Common myeloid progenitor, CD34-positive (primary cell): ENCODE results near the gene MILR1.
"Not testable (repeated sequence)": the region's sequence is repeated elsewhere in the genome, so short reads cannot be mapped to it uniquely, and the experiment has no call there.

Source experiments
- CTCF ChIA-PET: fragments of 350-600 bp; sonication (Branson Sonifier 250); formaldehyde crosslinking; loops from one replicate; lab custom pipeline; 2021; ENCODE audit warnings: antibody characterized with exemption; lab: Charles Lee
- POLR2A ChIA-PET: fragments of 350-600 bp; sonication (Branson Sonifier 250); formaldehyde crosslinking; loops from one replicate; lab custom pipeline; 2021; ENCODE audit warnings: antibody characterized with exemption; lab: Charles Lee
- DNase-seq, 3 donors: peaks; one replicate each; pipeline versions ENCODE4 v3.0.0 to v3.0.0-alpha.2; 2013
- H3K27ac ChIP-seq, 2 experiments: 1 replicate in 1 of 2; 2 replicates in 1 of 2; pipeline ENCODE4 v1.7.0; 2013; ENCODE audit warnings: inconsistent platforms in 2 of 2, low read length in 2 of 2, mild to moderate bottlenecking in 2 of 2, low read depth in 1 of 2, moderate library complexity in 1 of 2; ENCODE audit not compliant: severe bottlenecking in 2 of 2, insufficient read depth in 1 of 2, poor library complexity in 1 of 2
- H3K27me3 ChIP-seq, 5 experiments: replicated peaks in 2 of 5; 1 replicate in 3 of 5; 2 replicates in 2 of 5; pipeline versions ENCODE4 v1.6.1 to v1.7.0; 2013; ENCODE audit warnings: low read length in 4 of 5, mild to moderate bottlenecking in 2 of 5, moderate library complexity in 2 of 5, inconsistent platforms in 1 of 5; ENCODE audit not compliant: insufficient read depth in 5 of 5, control insufficient read depth in 4 of 5
- H3K36me3 ChIP-seq, 4 experiments: 1 replicate in 2 of 4; 2 replicates in 2 of 4; pipeline versions ENCODE4 v1.6.1 to v1.7.0; 2013; ENCODE audit warnings: low read length in 3 of 4, control low read depth in 1 of 4, mild to moderate bottlenecking in 1 of 4; ENCODE audit not compliant: control insufficient read depth in 4 of 4, insufficient read depth in 4 of 4
- H3K4me1 ChIP-seq, 4 experiments: 1 replicate in 3 of 4; 2 replicates in 1 of 4; pipeline versions ENCODE4 v1.6.1 to v1.7.1; 2013; ENCODE audit warnings: low read length in 3 of 4, mild to moderate bottlenecking in 3 of 4, control low read depth in 1 of 4, inconsistent platforms in 1 of 4, moderate library complexity in 1 of 4; ENCODE audit not compliant: control insufficient read depth in 4 of 4, insufficient read depth in 4 of 4; ENCODE audit errors: control extremely low read depth in 1 of 4
- H3K4me3 ChIP-seq, 7 experiments: 1 replicate in 4 of 7; 2 replicates in 3 of 7; pipeline versions ENCODE4 v1.5.1 to v1.7.0; 2013; ENCODE audit warnings: mild to moderate bottlenecking in 7 of 7, low read length in 6 of 7, moderate library complexity in 6 of 7, inconsistent platforms in 2 of 7, low read depth in 2 of 7, control low read depth in 1 of 7; ENCODE audit not compliant: insufficient read depth in 4 of 7, control insufficient read depth in 1 of 7; ENCODE audit errors: extremely low read depth in 1 of 7
- H3K9me3 ChIP-seq, 5 experiments: 1 replicate in 4 of 5; 2 replicates in 1 of 5; pipeline versions ENCODE4 v1.6.1 to v1.7.1; 2013; ENCODE audit warnings: low read length in 4 of 5, mild to moderate bottlenecking in 2 of 5, inconsistent platforms in 1 of 5, low read depth in 1 of 5, moderate library complexity in 1 of 5; ENCODE audit not compliant: control insufficient read depth in 4 of 5, insufficient read depth in 2 of 5; ENCODE audit errors: control extremely low read depth in 1 of 5
- WGBS: methylation state at CpG from one replicate; pipeline ENCODE4 v1.1.5; 2013; ENCODE audit not compliant: insufficient coverage; 5-methylcytosine and 5-hydroxymethylcytosine counted together

MILR1 gene

GRCh38 chr17:64466834-64467233 lies 17.9 kb downstream of the MILR1 start:
- DNase-seq, H3K4me3 ChIP-seq, H3K27me3 ChIP-seq, H3K9me3 ChIP-seq, H3K27ac ChIP-seq, H3K4me1 ChIP-seq: not testable (repeated sequence)
- 100% methylated on average over 1 of the region's 1 CpG for WGBS
- ChIA-PET CTCF (interaction anchor here (0.6 kb wide), 1 partner anchor 549 kb away, joined by 3 read pairs; no protein-coding TSS in a partner anchor), POLR2A (interaction anchor here (0.6 to 1.2 kb wide), 2 partner anchors 24 to 78 kb away, joined by 3 to 4 read pairs; no protein-coding TSS in a partner anchor)
- H3K36me3 ChIP-seq, result peaks cover 0 to 24% (median under 1%) of the 10 kb centered on the region in 4 experiments

DNA sequence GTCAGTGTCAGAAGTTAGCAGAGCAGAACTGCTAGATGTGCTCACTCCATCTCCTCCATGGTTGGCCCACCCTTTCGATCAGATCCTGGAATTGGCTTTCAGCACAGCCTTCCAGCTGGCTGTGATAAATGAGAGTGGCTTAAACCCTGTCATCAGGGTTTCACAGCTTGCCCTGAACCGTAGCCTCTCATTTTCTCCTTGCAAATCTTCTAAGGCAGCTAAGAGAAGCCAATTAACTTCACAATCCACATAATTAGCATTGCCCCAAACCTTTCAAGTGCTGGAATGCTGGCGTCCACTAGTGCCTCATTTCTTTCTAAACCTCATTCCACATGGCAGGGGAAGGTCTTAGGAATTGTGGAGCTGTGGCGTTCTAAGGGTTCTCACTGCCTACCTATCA lies 21.7 kb downstream of the MILR1 start:
- Histone ChIP-seq H3K4me3 (no peak overlapping the region), H3K27ac (no peak overlapping the region), H3K36me3 (peaks cover 0 to 27% (median under 1%) of the 10 kb centered on the region in 4 experiments), H3K4me1 (no peaks in the 10 kb centered on the region), H3K27me3 (no peaks in the 10 kb centered on the region), H3K9me3 (no peaks in the 10 kb centered on the region)
- ChIA-PET POLR2A (no interaction called here), CTCF (interaction anchor here (1.0 to 2.7 kb wide), 3 partner anchors 15 to 49 kb away, joined by 3 to 5 read pairs (median 3); no protein-coding TSS in a partner anchor)
- 90% methylated on average over 2 of the region's 4 CpGs for WGBS
- no peak for DNase-seq

GRCh38 chr17:64471440-64471839 lies 22.5 kb downstream of the MILR1 start:
- Histone ChIP-seq H3K27me3 (no peaks in the 10 kb centered on the region), H3K4me1 (no peaks in the 10 kb centered on the region), H3K9me3 (no peaks in the 10 kb centered on the region), H3K27ac (no peak overlapping the region), H3K4me3 (no peak overlapping the region), H3K36me3 (peaks cover 0 to 25% (median 0%) of the 10 kb centered on the region in 4 experiments)
- DNase-seq, result no peak
- ChIA-PET POLR2A (no interaction called here), CTCF (interaction anchor here (2.7 kb wide), 1 partner anchor 16 kb away, joined by 5 read pairs; no protein-coding TSS in a partner anchor)
- 100% methylated on average over 1 of the region's 3 CpGs for WGBS

DNA sequence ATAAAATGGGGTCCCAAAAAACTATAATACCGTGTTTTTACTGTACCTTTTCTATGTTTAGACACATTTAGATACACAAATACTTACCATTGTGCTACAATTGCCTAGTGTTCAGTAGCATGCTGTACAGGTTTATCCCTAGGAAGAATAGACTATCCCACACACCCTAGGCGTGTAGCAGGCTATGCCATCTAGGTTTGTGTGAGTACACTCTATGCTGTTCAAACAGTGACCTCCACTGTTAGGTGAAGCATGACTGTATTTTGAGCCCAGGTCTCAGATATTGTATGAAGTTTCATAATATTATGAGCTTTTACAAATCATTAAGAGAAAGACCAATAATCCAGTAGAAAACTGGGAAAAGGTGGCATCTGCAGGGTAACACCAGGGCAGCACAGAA lies 23.6 kb downstream of the MILR1 start:
- Histone ChIP-seq H3K27me3 (no peaks in the 10 kb centered on the region), H3K4me1 (no peaks in the 10 kb centered on the region), H3K27ac (no peak overlapping the region), H3K9me3 (no peaks in the 10 kb centered on the region), H3K4me3 (no peak overlapping the region), H3K36me3 (peaks cover 0 to 27% (median 3%) of the 10 kb centered on the region in 4 experiments)
- WGBS, result 100% methylated on average over 1 of the region's 2 CpGs
- ChIA-PET POLR2A (no interaction called here), CTCF (interaction anchor here (0.7 kb wide), 1 partner anchor 18 kb away, joined by 3 read pairs; no protein-coding TSS in a partner anchor)
- no peak for DNase-seq

DNA sequence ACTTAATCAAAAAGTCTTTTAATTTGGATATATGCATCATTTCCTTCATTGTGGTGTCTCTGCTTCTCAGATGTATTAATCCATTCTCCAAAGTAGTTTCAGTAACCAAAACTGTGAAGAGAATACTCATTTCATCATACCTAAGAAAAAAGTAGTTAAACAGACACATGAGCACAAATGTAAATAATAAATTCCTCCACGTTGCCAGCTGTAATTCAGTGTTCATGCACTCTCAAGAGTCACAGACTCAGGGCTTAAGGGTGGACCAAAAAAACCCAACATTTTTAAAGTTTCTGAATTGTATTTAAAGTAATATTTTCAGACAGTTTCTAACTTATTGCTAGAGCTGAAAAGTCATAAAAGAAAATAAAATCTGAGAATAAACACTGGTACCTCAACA lies 28.9 kb downstream of the MILR1 start:
- ChIA-PET CTCF (interaction anchor here (1.2 to 2.5 kb wide), 5 partner anchors 14 to 59 kb away, joined by 3 to 14 read pairs (median 6); no protein-coding TSS in a partner anchor), POLR2A (interaction anchor here (0.6 kb wide), 1 partner anchor 59 kb away, joined by 4 read pairs; no protein-coding TSS in a partner anchor)
- no peak for DNase-seq

DNA sequence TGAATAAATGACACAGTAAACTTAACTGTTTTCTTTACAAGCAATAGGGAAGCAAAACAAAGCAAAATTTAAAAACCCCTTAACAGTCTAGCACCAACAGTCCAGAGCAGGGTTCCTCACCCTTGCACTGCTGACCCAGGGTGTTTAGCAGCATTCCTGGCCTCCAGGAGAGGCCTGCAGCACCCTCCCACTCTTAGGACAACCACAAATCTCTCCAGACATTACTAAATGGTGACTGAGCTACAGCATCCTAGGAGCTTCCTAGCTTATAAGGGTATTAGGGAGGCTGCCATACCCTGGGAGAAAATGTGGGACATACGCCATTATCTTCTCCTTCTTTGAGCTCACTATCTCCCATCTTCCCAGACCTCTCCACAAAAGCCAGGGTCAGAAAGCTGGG lies 32.0 kb downstream of the MILR1 start:
- H3K9me3 ChIP-seq, result no peaks in the 10 kb centered on the region
- H3K4me1 ChIP-seq, result no peaks in the 10 kb centered on the region
- H3K4me3 ChIP-seq, result no peak overlapping the region
- H3K27ac ChIP-seq, result no peak overlapping the region
- H3K36me3 ChIP-seq, result peaks cover 15 to 63% (median 40%) of the 10 kb centered on the region in 4 experiments
- CTCF ChIA-PET, result interaction anchor here (1.1 to 6.8 kb wide), 2 partner anchors 52 to 60 kb away, joined by 4 to 47 read pairs; no protein-coding TSS in a partner anchor
- 90% methylated on average over 1 of the region's 1 CpG for WGBS
- DNase-seq, result no peak
- POLR2A ChIA-PET, result interaction anchor here (1.5 kb wide), 1 partner anchor 39 kb away, joined by 3 read pairs; no protein-coding TSS in a partner anchor
- no peaks in the 10 kb centered on the region for H3K27me3 ChIP-seq

More for the DNA sequence above, 28.9 kb downstream of the MILR1 start:
- Histone ChIP-seq H3K27me3 (no peaks in the 10 kb centered on the region), H3K9me3 (no peaks in the 10 kb centered on the region), H3K27ac (no peak overlapping the region), H3K4me1 (no peaks in the 10 kb centered on the region), H3K4me3 (no peak overlapping the region), H3K36me3 (peaks cover 7 to 35% (median 20%) of the 10 kb centered on the region in 4 experiments)
- WGBS, result no CpG with 5 or more reads among the region's 1 CpG

GRCh38 chr17:64484380-64484779 lies 35.5 kb downstream of the MILR1 start:
- ChIA-PET POLR2A (interaction anchor here (0.5 kb wide), 1 partner anchor 48 kb away, joined by 3 read pairs; no protein-coding TSS in a partner anchor), CTCF (interaction anchor here (0.8 to 6.8 kb wide), 5 partner anchors 10 to 165 kb away, joined by 3 to 47 read pairs (median 3); no protein-coding TSS in a partner anchor)
- WGBS, result 100% methylated on average over 1 of the region's 3 CpGs
- H3K4me1 ChIP-seq, result no peaks in the 10 kb centered on the region
- H3K4me3 ChIP-seq, result no peak overlapping the region
- H3K27me3 ChIP-seq, result no peaks in the 10 kb centered on the region
- DNase-seq, result no peak
- no peak overlapping the region for H3K27ac ChIP-seq
- peaks cover 21 to 71% (median 51%) of the 10 kb centered on the region in 4 experiments for H3K36me3 ChIP-seq
- H3K9me3 ChIP-seq, result no peaks in the 10 kb centered on the region
